ENCODE measurements around the gene CYTIP. TPM values are rescaled to one million over a fixed set of nuclear protein-coding genes. Genes with fewer than 3 reads are reported as not detected.
A peak's percentile ranks its signal among the peaks of the same experiment; 100 is the strongest.

The CYTIP gene
- polyA plus RNA-seq, 1 donor from 2014 or later: not detected

GRCh38 chr2:157438863-157439823 is 4.7 kb downstream of the CYTIP start:
- no peak overlapping the region for H2AFZ ChIP-seq (ENCODE audit: low read depth, low read length)
- TF ChIP-seq CTCF (IDR thresholded peaks at IDR 0.05; ENCODE audit: poor library complexity, severe bottlenecking) (no peak), EP300 (conservative IDR thresholded peaks at IDR 0.05; ENCODE audit: poor library complexity, severe bottlenecking) (peak; percentile 21), RAD21 (conservative IDR thresholded peaks at IDR 0.05) (no peak)
- no peak overlapping the region for H3K9ac ChIP-seq (ENCODE audit: low read length)

GRCh38 chr2:157433394-157433793 is 10.5 kb downstream of the CYTIP start:
- Histone ChIP-seq H3K9me2 (ENCODE audit: insufficient read depth, low read length) (no peaks in the 10 kb centered on the region), H3K27me3 (ENCODE audit: insufficient read depth, low read depth, low read length) (no peaks in the 10 kb centered on the region), H3K4me2 (ENCODE audit: low read length) (no peak overlapping the region), H2AFZ (ENCODE audit: low read depth, low read length) (no peak overlapping the region), H4K20me1 (ENCODE audit: insufficient read depth) (no peaks in the 10 kb centered on the region), H3K27ac (ENCODE audit: low read length) (no peak overlapping the region), H3F3A (ENCODE audit: insufficient read depth, low read length, poor library complexity, severe bottlenecking) (no peaks in the 10 kb centered on the region), H3K9ac (ENCODE audit: low read length) (no peak overlapping the region), H3K79me2 (replicated peaks; ENCODE audit: insufficient read depth, low read length) (no peaks in the 10 kb centered on the region), H3K4me3 (ENCODE audit: low read length) (no peak overlapping the region), H3K36me3 (ENCODE audit: insufficient read depth, low read length) (no peaks in the 10 kb centered on the region), H3K9me3 (ENCODE audit: low read length) (no peaks in the 10 kb centered on the region)
- TF ChIP-seq MXI1 (conservative IDR thresholded peaks at IDR 0.05; ENCODE audit: poor library complexity, severe bottlenecking): no peak
- no peak for TF ChIP-seq SMC3 (conservative IDR thresholded peaks at IDR 0.05; ENCODE audit: poor library complexity)
- no peak for TF ChIP-seq TAF1 (IDR thresholded peaks at IDR 0.05; ENCODE audit: low read depth)
- TF ChIP-seq POLR2AphosphoS5 (IDR thresholded peaks at IDR 0.05): no peak
- TF ChIP-seq CTCF (IDR thresholded peaks at IDR 0.05; ENCODE audit: poor library complexity, severe bottlenecking): no peak
- TF ChIP-seq EZH2 (IDR thresholded peaks at IDR 0.05; ENCODE audit: borderline replicate concordance, insufficient read depth, low read length, poor library complexity, severe bottlenecking): no peak
- TF ChIP-seq RAD21 (conservative IDR thresholded peaks at IDR 0.05): no peak
- no peak for TF ChIP-seq REST (IDR thresholded peaks at IDR 0.05; ENCODE audit: borderline replicate concordance)
- TF ChIP-seq EP300 (conservative IDR thresholded peaks at IDR 0.05; ENCODE audit: poor library complexity, severe bottlenecking): no peak

More at GRCh38 chr2:157438863-157439823, 4.7 kb downstream of the CYTIP start:
- Histone ChIP-seq H3K9me3 (ENCODE audit: low read length) (no peaks in the 10 kb centered on the region), H3K27me3 (ENCODE audit: insufficient read depth, low read depth, low read length) (no peaks in the 10 kb centered on the region), H3F3A (ENCODE audit: insufficient read depth, low read length, poor library complexity, severe bottlenecking) (no peaks in the 10 kb centered on the region), H4K20me1 (ENCODE audit: insufficient read depth) (no peaks in the 10 kb centered on the region), H3K9me2 (ENCODE audit: insufficient read depth, low read length) (no peaks in the 10 kb centered on the region), H3K36me3 (ENCODE audit: insufficient read depth, low read length) (no peaks in the 10 kb centered on the region), H3K27ac (ENCODE audit: low read length) (no peak overlapping the region), H3K4me2 (ENCODE audit: low read length) (no peak overlapping the region), H3K4me3 (ENCODE audit: low read length) (no peak overlapping the region), H3K79me2 (replicated peaks; ENCODE audit: insufficient read depth, low read length) (no peaks in the 10 kb centered on the region)
